Activated CD8-positive, alpha-beta T cell treated with anti-CD3 and anti-CD28 coated beads, Interleukin-2, amount 10 ng/mL, durations not matched to agents 7 days and 5 days (primary cell): Measurements from ENCODE around the gene BCKDHB. TPM values are rescaled to one million over a fixed set of nuclear protein-coding genes. Genes with fewer than 3 reads are reported as not detected.

ENCODE experiments used
- ATAC-seq: fragments of 150-1000 bp; cut with Tn5 transposase; one replicate; pipeline ENCODE4 v1.10.0; 2021; ENCODE audit warnings: moderate library complexity
- CTCF ChIA-PET: fragments of 350-600 bp; sonication (Branson Sonifier 250); formaldehyde crosslinking; loops from one replicate; lab custom pipeline; 2021; ENCODE audit warnings: antibody characterized with exemption; lab: Charles Lee
- POLR2A ChIA-PET: fragments of 350-600 bp; sonication (Branson Sonifier 250); formaldehyde crosslinking; loops from one replicate; lab custom pipeline; 2021; ENCODE audit warnings: antibody characterized with exemption; lab: Charles Lee
- DNase-seq: peaks from one replicate; pipeline ENCODE4 v3.0.0-alpha.2; 2020
- H3K27ac Mint-ChIP-seq: one replicate; pipeline ENCODE4 v1.8.0; 2021; ENCODE audit warnings: mild to moderate bottlenecking, mixed read lengths
- H3K27me3 Mint-ChIP-seq: one replicate; pipeline ENCODE4 v1.8.0; 2021; ENCODE audit warnings: low read depth, mixed read lengths
- H3K36me3 Mint-ChIP-seq: one replicate; pipeline ENCODE4 v1.8.0; 2021; ENCODE audit warnings: low read depth, mixed read lengths
- H3K4me1 Mint-ChIP-seq: one replicate; pipeline ENCODE4 v1.8.0; 2021; ENCODE audit warnings: low read depth, mixed read lengths
- H3K4me3 Mint-ChIP-seq: one replicate; pipeline ENCODE4 v1.8.0; 2021; ENCODE audit warnings: mild to moderate bottlenecking, mixed read lengths
- H3K9me3 Mint-ChIP-seq: one replicate; pipeline ENCODE4 v1.8.0; 2022; ENCODE audit warnings: mixed read lengths; ENCODE audit not compliant: insufficient read depth
- total RNA-seq, 2 experiments: library from RNA; stranded (reverse); gene quantifications; one replicate each; pipeline ENCODE4 v1.2.3, GENCODE V29; 2021

BCKDHB gene
- total RNA-seq, 2 experiments from 2014 or later: 19.9 to 21.9 TPM

- ChIA-PET POLR2A (interaction anchor here (0.8 kb wide), 1 partner anchor 26 kb away, joined by 3 read pairs; no protein-coding TSS in a partner anchor), CTCF (interaction anchor here (1.3 kb wide), 1 partner anchor 9 kb away, joined by 5 read pairs; no protein-coding TSS in a partner anchor)
- ATAC-seq: no peak
- no peak for DNase-seq
- Mint-ChIP-seq H3K9me3 (peaks cover 6% of the 10 kb centered on the region), H3K4me3 (no peak overlapping the region), H3K36me3 (peaks cover 6% of the 10 kb centered on the region), H3K4me1 (no peaks in the 10 kb centered on the region), H3K27ac (no peak overlapping the region), H3K27me3 (no peaks in the 10 kb centered on the region)
Observed at GRCh38 chr6:80181352-80182081, 75.0 kb downstream of the BCKDHB start.

- Mint-ChIP-seq H3K4me1 (no peaks in the 10 kb centered on the region), H3K36me3 (peaks cover 6% of the 10 kb centered on the region), H3K27me3 (no peaks in the 10 kb centered on the region), H3K9me3 (peaks cover 6% of the 10 kb centered on the region), H3K27ac (no peak overlapping the region), H3K4me3 (no peak overlapping the region)
- no peak for DNase-seq
- POLR2A ChIA-PET: no interaction called here
- CTCF ChIA-PET: no interaction called here
- ATAC-seq: no peak
Observed at GRCh38 chr6:80182308-80182707, 75.8 kb downstream of the BCKDHB start.

GRCh38 chr6:80183019-80183795, 76.7 kb downstream of the BCKDHB start:
- H3K27me3 Mint-ChIP-seq: no peaks in the 10 kb centered on the region
- ChIA-PET POLR2A (no interaction called here), CTCF (no interaction called here)
- peaks cover 6% of the 10 kb centered on the region for H3K36me3 Mint-ChIP-seq
- H3K4me3 Mint-ChIP-seq: no peak overlapping the region
- DNase-seq (no peak), ATAC-seq (no peak)
- peaks cover 6% of the 10 kb centered on the region for H3K9me3 Mint-ChIP-seq
- H3K4me1 Mint-ChIP-seq: no peaks in the 10 kb centered on the region
- no peak overlapping the region for H3K27ac Mint-ChIP-seq

GRCh38 chr6:80185492-80185891, 79.0 kb downstream of the BCKDHB start:
- no peak overlapping the region for H3K27ac Mint-ChIP-seq
- DNase-seq (no peak), ATAC-seq (no peak)
- no peak overlapping the region for H3K4me3 Mint-ChIP-seq
- no peaks in the 10 kb centered on the region for H3K27me3 Mint-ChIP-seq
- no peaks in the 10 kb centered on the region for H3K4me1 Mint-ChIP-seq
- ChIA-PET POLR2A (no interaction called here), CTCF (no interaction called here)
- H3K9me3 Mint-ChIP-seq: peaks cover 6% of the 10 kb centered on the region
- H3K36me3 Mint-ChIP-seq: peaks cover 6% of the 10 kb centered on the region

GRCh38 chr6:80186082-80186481, 79.6 kb downstream of the BCKDHB start:
- POLR2A ChIA-PET: no interaction called here
- Mint-ChIP-seq H3K4me1 (no peaks in the 10 kb centered on the region), H3K9me3 (peaks cover 6% of the 10 kb centered on the region), H3K27ac (no peak overlapping the region), H3K36me3 (peaks cover 6% of the 10 kb centered on the region), H3K4me3 (no peak overlapping the region), H3K27me3 (no peaks in the 10 kb centered on the region)
- CTCF ChIA-PET: no interaction called here
- DNase-seq (no peak), ATAC-seq (no peak)

- Mint-ChIP-seq H3K4me3 (no peak overlapping the region), H3K27ac (no peak overlapping the region), H3K9me3 (no peaks in the 10 kb centered on the region), H3K36me3 (peaks cover 2% of the 10 kb centered on the region), H3K27me3 (no peaks in the 10 kb centered on the region), H3K4me1 (no peaks in the 10 kb centered on the region)
- POLR2A ChIA-PET: no interaction called here
- CTCF ChIA-PET: interaction anchor here (1.0 kb wide), 1 partner anchor 10 kb away, joined by 3 read pairs; no protein-coding TSS in a partner anchor
- DNase-seq (no peak), ATAC-seq (no peak)
Observed at GRCh38 chr6:80196906-80197305, 90.4 kb downstream of the BCKDHB start.

- Mint-ChIP-seq H3K27ac (no peak overlapping the region), H3K4me1 (no peaks in the 10 kb centered on the region), H3K9me3 (no peaks in the 10 kb centered on the region), H3K4me3 (no peak overlapping the region), H3K27me3 (no peaks in the 10 kb centered on the region), H3K36me3 (peaks cover 2% of the 10 kb centered on the region)
- DNase-seq (no peak), ATAC-seq (no peak)
- CTCF ChIA-PET: interaction anchor here (1.0 kb wide), 1 partner anchor 10 kb away, joined by 3 read pairs; no protein-coding TSS in a partner anchor
- POLR2A ChIA-PET: no interaction called here
Observed at GRCh38 chr6:80197474-80197873, 91.0 kb downstream of the BCKDHB start.

- H3K36me3 Mint-ChIP-seq: peaks cover 3% of the 10 kb centered on the region
- H3K4me3 Mint-ChIP-seq: no peak overlapping the region
- POLR2A ChIA-PET: no interaction called here
- H3K27me3 Mint-ChIP-seq: no peaks in the 10 kb centered on the region
- H3K9me3 Mint-ChIP-seq: no peaks in the 10 kb centered on the region
- DNase-seq (no peak), ATAC-seq (no peak)
- CTCF ChIA-PET: no interaction called here
- H3K27ac Mint-ChIP-seq: no peak overlapping the region
- H3K4me1 Mint-ChIP-seq: no peaks in the 10 kb centered on the region
Observed at GRCh38 chr6:80197986-80198385, 91.5 kb downstream of the BCKDHB start.

GRCh38 chr6:80203283-80203682, 96.8 kb downstream of the BCKDHB start:
- H3K36me3 Mint-ChIP-seq: peaks cover 5% of the 10 kb centered on the region
- no peak for DNase-seq
- H3K4me1 Mint-ChIP-seq: no peaks in the 10 kb centered on the region
- ChIA-PET CTCF (interaction anchor here (1.4 to 1.8 kb wide), 2 partner anchors 11 to 13 kb away, joined by 3 to 7 read pairs; no protein-coding TSS in a partner anchor), POLR2A (no interaction called here)
- H3K27me3 Mint-ChIP-seq: no peaks in the 10 kb centered on the region
- no peak overlapping the region for H3K4me3 Mint-ChIP-seq
- ATAC-seq: no peak
- no peaks in the 10 kb centered on the region for H3K9me3 Mint-ChIP-seq
- H3K27ac Mint-ChIP-seq: no peak overlapping the region

GRCh38 chr6:80205404-80205803, 98.9 kb downstream of the BCKDHB start:
- peaks cover 5% of the 10 kb centered on the region for H3K36me3 Mint-ChIP-seq
- CTCF ChIA-PET: interaction anchor here (0.9 kb wide), 1 partner anchor 16 kb away, joined by 3 read pairs; no protein-coding TSS in a partner anchor
- no peak overlapping the region for H3K27ac Mint-ChIP-seq
- H3K4me1 Mint-ChIP-seq: no peaks in the 10 kb centered on the region
- POLR2A ChIA-PET: no interaction called here
- no peaks in the 10 kb centered on the region for H3K27me3 Mint-ChIP-seq
- DNase-seq (no peak), ATAC-seq (no peak)
- H3K4me3 Mint-ChIP-seq: no peak overlapping the region
- no peaks in the 10 kb centered on the region for H3K9me3 Mint-ChIP-seq

- H3K9me3 Mint-ChIP-seq: no peaks in the 10 kb centered on the region
- H3K4me3 Mint-ChIP-seq: no peak overlapping the region
- H3K27me3 Mint-ChIP-seq: no peaks in the 10 kb centered on the region
- ATAC-seq (no peak), DNase-seq (no peak)
- ChIA-PET POLR2A (no interaction called here), CTCF (interaction anchor here (1.1 kb wide), 1 partner anchor 7 kb away, joined by 4 read pairs; no protein-coding TSS in a partner anchor)
- peaks cover 4% of the 10 kb centered on the region for H3K36me3 Mint-ChIP-seq
- no peak overlapping the region for H3K27ac Mint-ChIP-seq
- no peaks in the 10 kb centered on the region for H3K4me1 Mint-ChIP-seq
Observed at GRCh38 chr6:80206758-80207157, 100.3 kb downstream of the BCKDHB start.

- no peaks in the 10 kb centered on the region for H3K27me3 Mint-ChIP-seq
- CTCF ChIA-PET: no interaction called here
Observed at GRCh38 chr6:80209430-80209829, 103.0 kb downstream of the BCKDHB start.

More at GRCh38 chr6:80209430-80209829, 103.0 kb downstream of the BCKDHB start:
- H3K36me3 Mint-ChIP-seq: no peaks in the 10 kb centered on the region
- H3K4me3 Mint-ChIP-seq: no peak overlapping the region
- POLR2A ChIA-PET: no interaction called here
- DNase-seq (no peak), ATAC-seq (no peak)
- no peak overlapping the region for H3K27ac Mint-ChIP-seq
- no peaks in the 10 kb centered on the region for H3K4me1 Mint-ChIP-seq
- no peaks in the 10 kb centered on the region for H3K9me3 Mint-ChIP-seq
